ENCODE measurements around the gene HMGN3.

The HMGN3 gene

GRCh38 chr6:79173378-79173777 lies 61.1 kb downstream of the HMGN3 start:
- no peak for DNase-seq

DNA sequence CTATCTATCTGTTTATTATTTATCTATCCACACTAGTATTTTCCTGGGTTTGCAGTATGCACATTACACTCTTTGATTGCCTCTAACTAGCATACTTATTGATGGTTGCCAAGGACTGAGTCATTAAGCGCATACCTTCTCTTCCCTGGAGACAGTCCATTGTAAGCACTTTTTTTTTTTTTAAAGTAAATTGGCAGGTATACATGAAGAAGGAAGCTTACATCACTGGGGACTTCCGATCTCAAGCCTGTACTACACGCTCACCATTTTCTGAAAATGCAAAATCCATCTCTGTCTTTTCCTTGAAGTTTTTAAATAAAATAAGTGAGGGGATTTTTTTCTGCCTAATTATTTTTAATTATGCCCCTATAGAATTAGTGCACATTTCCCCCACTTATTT lies 63.5 kb downstream of the HMGN3 start:
- DNase-seq: no peak

DNA sequence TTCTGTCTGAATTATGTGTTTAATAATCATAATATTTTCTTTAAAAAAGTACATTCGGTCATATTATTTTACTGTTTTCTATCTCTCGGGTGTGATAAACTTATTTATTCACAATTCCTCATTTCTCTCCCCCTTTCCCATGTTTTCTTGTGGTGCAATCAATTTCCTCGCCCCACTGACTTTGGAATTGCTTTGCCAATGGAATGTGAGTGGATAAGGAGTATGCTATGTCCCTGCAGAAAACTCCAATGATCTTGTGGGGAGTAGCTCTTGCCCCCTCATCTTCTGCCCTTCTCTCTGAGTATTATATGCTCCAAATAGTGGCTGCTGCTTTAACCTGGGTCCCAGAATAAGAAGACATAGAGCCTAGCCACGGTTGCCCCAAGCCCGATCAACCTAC lies 64.1 kb downstream of the HMGN3 start:
- no peak for DNase-seq

DNA sequence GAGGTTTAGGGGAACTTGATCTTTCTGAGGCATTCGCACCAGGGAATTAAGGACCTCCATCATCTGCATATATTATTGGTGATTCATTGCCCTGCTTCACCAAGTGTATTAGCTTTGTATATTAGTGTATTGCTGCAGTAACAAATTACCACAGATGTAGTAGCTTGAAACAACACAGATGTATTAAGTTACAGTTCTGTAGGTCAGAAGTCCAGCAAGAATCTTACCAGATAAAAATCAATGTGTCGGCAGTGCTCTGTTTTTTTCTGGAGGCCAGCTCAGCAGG lies 65.8 kb downstream of the HMGN3 start:
- DNase-seq: no peak

- DNase-seq: no peak
These were observed 66.4 kb downstream of the HMGN3 start for GRCh38 chr6:79167931-79168694.

GRCh38 chr6:79159846-79160245 lies 74.6 kb downstream of the HMGN3 start:
- DNase-seq: no peak

- DNase-seq: no peak
These were observed 75.5 kb downstream of the HMGN3 start for GRCh38 chr6:79158856-79159516.

DNA sequence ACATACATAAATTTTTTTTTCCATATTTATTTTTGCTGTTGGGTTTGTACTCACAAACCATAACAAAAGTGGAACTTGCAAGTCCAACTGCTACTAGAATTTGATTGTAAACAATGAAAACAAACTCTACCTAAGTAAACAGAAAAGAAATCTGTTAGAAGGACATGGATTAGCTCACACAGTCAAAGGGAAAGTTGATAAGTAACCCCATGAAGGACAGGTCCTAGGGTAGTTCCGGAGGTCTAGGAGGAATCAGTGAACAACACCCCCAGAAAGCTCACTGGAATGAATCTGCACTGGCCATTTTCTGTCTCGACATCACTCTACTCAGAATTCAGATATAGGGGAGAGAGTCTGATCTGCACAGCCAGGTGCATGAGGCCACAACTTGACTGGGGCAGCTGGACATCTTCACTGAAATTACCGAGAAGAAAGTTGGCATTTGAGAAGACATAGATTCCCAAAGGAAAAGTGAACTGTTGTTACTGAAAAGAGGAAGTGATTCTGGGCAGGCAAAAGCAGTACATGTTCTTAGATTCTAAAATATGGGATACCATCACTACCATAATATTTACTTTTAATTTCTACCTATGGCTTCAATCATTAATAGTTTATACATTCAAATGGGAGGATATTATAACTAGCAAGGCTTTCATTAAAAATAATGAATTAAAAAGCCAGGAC lies 76.4 kb downstream of the HMGN3 start:
- no peak for DNase-seq

DNA sequence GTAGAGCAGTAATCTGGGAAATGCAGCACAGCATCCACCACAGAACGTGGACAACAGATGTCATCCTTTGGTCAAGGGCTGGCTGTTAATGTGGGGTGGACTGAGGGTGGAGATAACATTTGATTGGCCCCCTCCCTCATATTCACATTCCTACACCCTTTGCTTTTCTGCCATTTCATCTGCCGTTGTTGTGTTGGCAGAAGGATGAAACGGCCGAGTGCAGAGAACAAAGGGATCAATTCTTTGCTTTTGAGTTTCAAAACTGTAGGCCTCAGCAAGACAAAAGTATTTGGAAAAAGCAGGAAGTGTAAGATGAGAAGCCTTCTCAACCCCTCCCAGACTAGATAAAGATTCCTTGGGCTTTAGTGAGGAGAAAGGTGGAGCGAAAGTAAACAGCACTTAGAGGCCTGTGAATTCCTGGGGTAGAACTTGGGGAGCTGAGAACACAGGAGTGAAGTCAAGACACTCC lies 82.2 kb downstream of the HMGN3 start:
- DNase-seq: no peak

All from NK-92 treated with Interleukin-12 subunit alpha and Interleukin-12 subunit beta, amount 100 ng/mL, for 24 hours (cell line).